GM18951 (cell line): ENCODE results near the gene CFAP99.
"Not testable (repeated sequence)": the region's sequence is repeated elsewhere in the genome, so short reads cannot be mapped to it uniquely, and the experiment has no call there.

Source experiments
- POLR2A ChIP-seq: IDR thresholded peaks from 4 replicates; pipeline ENCODE4 v1.6.1; 2011; ENCODE audit warnings: mild to moderate bottlenecking; ENCODE audit not compliant: insufficient read length, insufficient read depth; ENCODE audit errors: extremely low read depth
- in situ Hi-C: fragments of 300-500 bp; cut with MboI; formaldehyde crosslinking; loops from one replicate; pipeline ENCODE4 v1.12.0; 2022; ENCODE audit warnings: low sequenced_read_pairs, mixed read lengths, inconsistent platforms; ENCODE audit not compliant: unreplicated experiment

CFAP99 gene

GRCh38 chr4:2458546-2459491 is 40.1 kb downstream of the CFAP99 start:
- in situ Hi-C loops, result no loop called here
- TF ChIP-seq POLR2A, result no peak

- no peak for TF ChIP-seq POLR2A
- in situ Hi-C loops, result no loop called here
Measured at GRCh38 chr4:2459589-2460349, 41.0 kb downstream of the CFAP99 start.

GRCh38 chr4:2461246-2461960 is 42.6 kb downstream of the CFAP99 start:
- TF ChIP-seq POLR2A, result no peak
- in situ Hi-C loops, result no loop called here

GRCh38 chr4:2462218-2462991 is 43.6 kb downstream of the CFAP99 start:
- in situ Hi-C loops, result no loop called here
- no peak for TF ChIP-seq POLR2A

- TF ChIP-seq POLR2A, result no peak
- in situ Hi-C loops, result no loop called here
Measured at GRCh38 chr4:2462992-2463762, 44.4 kb downstream of the CFAP99 start.

GRCh38 chr4:2465032-2465431 is 46.3 kb downstream of the CFAP99 start:
- no peak for TF ChIP-seq POLR2A
- in situ Hi-C loops, result no loop called here

- in situ Hi-C loops, result not testable (repeated sequence)
Measured at GRCh38 chr4:2465544-2465943, 46.8 kb downstream of the CFAP99 start.

GRCh38 chr4:2468456-2469191 is 49.9 kb downstream of the CFAP99 start, which contains the start of gene RNF4:
Gene RNF4 (plus strand): TSS chr4:2469106. CDS start chr4:2490494, 21,388 bp downstream.
- in situ Hi-C loops, result no loop called here
- TF ChIP-seq POLR2A, result peak; percentile 78

GRCh38 chr4:2469192-2469984 is 50.6 kb downstream of the CFAP99 start:
- no peak for TF ChIP-seq POLR2A
- in situ Hi-C loops, result no loop called here

GRCh38 chr4:2470791-2471190 is 52.0 kb downstream of the CFAP99 start:
- no peak for TF ChIP-seq POLR2A
- in situ Hi-C loops, result no loop called here
